GM12878 (cell line): ENCODE results near the gene DCBLD2. TPM values are rescaled to one million over a fixed set of nuclear protein-coding genes. Genes with fewer than 3 reads are reported as not detected.

Source experiments
- ATAC-seq: fragments of 200-7000 bp; cut with Tn5 transposase; 3 replicates; pipeline ENCODE4 v1.9.1; 2020; ENCODE audit warnings: mild to moderate bottlenecking, moderate library complexity
- BruUV-seq: library from RNA; stranded (reverse); fragments of 400-500 nt; replicated peaks from 2 replicates; lab custom pipeline; 2021; lab: Mats Ljungman, UMichigan
- CTCF ChIA-PET: fragments of 300-600 bp; sonication (Branson Sonifier 250); formaldehyde crosslinking; extraction: SDS; loops from one replicate; lab custom pipeline; 2021; ENCODE audit warnings: inconsistent platforms; lab: Yijun Ruan, JAX
- POLR2A ChIA-PET: fragments of 350-600 bp; formaldehyde crosslinking; extraction: SDS; loops from one replicate; lab custom pipeline; 2021; ENCODE audit warnings: inconsistent platforms; lab: Charles Lee
- RAD21 ChIA-PET: fragments of 300-600 bp; sonication (Branson Sonifier 250); formaldehyde crosslinking; loops from one replicate; lab custom pipeline; 2023; ENCODE audit warnings: antibody characterized with exemption; ENCODE audit not compliant: unreplicated experiment; lab: Charles Lee
- SMC1A ChIA-PET: fragments of 300-600 bp; sonication (Branson Sonifier 250); formaldehyde crosslinking; loops from one replicate; lab custom pipeline; 2023; ENCODE audit not compliant: unreplicated experiment, uncharacterized antibody; lab: Charles Lee
- DNase-seq: peaks from one replicate; pipeline ENCODE4 v3.0.0-alpha.2; 2011; ENCODE audit warnings: low read depth, low spot score
- FAIRE-seq: peaks from 3 replicates; lab custom pipeline; 2011; peaks lifted over from hg19 to GRCh38; lab: Jason Lieb, UNC
- H2AFZ ChIP-seq: 2 replicates; pipeline ENCODE4 v1.6.0; 2011; ENCODE audit warnings: low read depth, low read length, control low read depth; ENCODE audit not compliant: control insufficient read depth
- H3K27ac ChIP-seq: 2 replicates; pipeline ENCODE4 v1.5.1; 2011; ENCODE audit warnings: control low read depth; ENCODE audit not compliant: control insufficient read depth, insufficient read depth
- H3K27me3 ChIP-seq, 2 experiments: replicated peaks in 1 of 2; 2 replicates each; pipeline versions ENCODE4 v1.6.0 to v1.6.1; 2011; ENCODE audit warnings: low read length in 1 of 2; ENCODE audit not compliant: control insufficient read depth in 2 of 2, insufficient read depth in 2 of 2
- H3K36me3 ChIP-seq, 2 experiments: 2 replicates each; pipeline ENCODE4 v1.5.1; 2011; ENCODE audit warnings: low read length in 1 of 2; ENCODE audit not compliant: control insufficient read depth in 2 of 2, insufficient read depth in 2 of 2
- H3K4me1 ChIP-seq: 2 replicates; pipeline ENCODE4 v1.6.1; 2011; ENCODE audit warnings: mild to moderate bottlenecking, low read length, moderate library complexity, mixed read lengths; ENCODE audit not compliant: control insufficient read depth, insufficient read depth
- H3K4me2 ChIP-seq: 2 replicates; pipeline ENCODE4 v1.6.0; 2011; ENCODE audit warnings: control low read depth; ENCODE audit not compliant: control insufficient read depth, insufficient read depth
- H3K4me3 ChIP-seq: fragments of 200-600 bp; sonication (generic); 2 replicates; pipeline ENCODE4 v1.5.1; 2016
- H3K79me2 ChIP-seq: 2 replicates; pipeline ENCODE4 v1.6.0; 2011; ENCODE audit warnings: low read length; ENCODE audit not compliant: control insufficient read depth, insufficient read depth
- H3K9ac ChIP-seq: 2 replicates; pipeline ENCODE4 v1.8.0; 2011; ENCODE audit warnings: low read length, control low read depth, mixed read lengths; ENCODE audit not compliant: control insufficient read depth, insufficient read depth
- H3K9me3 ChIP-seq: replicated peaks from 3 replicates; pipeline ENCODE4 v1.5.1; 2011; ENCODE audit warnings: mild to moderate bottlenecking, low read length; ENCODE audit not compliant: control insufficient read depth, insufficient read depth
- H4K20me1 ChIP-seq: 2 replicates; pipeline ENCODE4 v1.6.0; 2011; ENCODE audit not compliant: control insufficient read depth, insufficient read depth
- BCL3 ChIP-seq: IDR thresholded peaks from 2 replicates; pipeline ENCODE4 v1.6.1; 2011; ENCODE audit warnings: borderline replicate concordance, low read depth, mild to moderate bottlenecking, moderate library complexity, low read length; ENCODE audit not compliant: insufficient read depth, poor library complexity, severe bottlenecking
- BRCA1 ChIP-seq: IDR thresholded peaks from 2 replicates; pipeline ENCODE4 v1.6.1; 2011; ENCODE audit warnings: low read depth, low read length, improper control_type of control experiment
- CHD2 ChIP-seq: IDR thresholded peaks from 2 replicates; pipeline ENCODE4 v1.6.1; 2011; ENCODE audit warnings: low read depth, low read length, improper control_type of control experiment, borderline replicate concordance
- CUX1 ChIP-seq: IDR thresholded peaks from 2 replicates; pipeline ENCODE4 v1.6.1; 2012; ENCODE audit warnings: improper control_type of control experiment, low read depth, low read length; ENCODE audit not compliant: insufficient replicate concordance
- EGR1 ChIP-seq, 2 experiments: IDR thresholded peaks; 1 replicate in 1 of 2; 2 replicates in 1 of 2; pipeline ENCODE4 v1.6.1; 2011 to 2012; ENCODE audit warnings: low read depth in 2 of 2, low read length in 2 of 2, borderline replicate concordance in 1 of 2, mild to moderate bottlenecking in 1 of 2, moderate library complexity in 1 of 2
- HDAC6 ChIP-seq: fragments of 200-600 bp; sonication (generic); IDR thresholded peaks from one replicate; pipeline ENCODE4 v1.8.0; 2017; ENCODE audit warnings: antibody characterized with exemption; ENCODE audit not compliant: unreplicated experiment
- MEF2B ChIP-seq: fragments of 450-650 bp; IDR thresholded peaks from 2 replicates; pipeline ENCODE4 v1.6.1; 2018; ENCODE audit warnings: mild to moderate bottlenecking, moderate library complexity; ENCODE audit not compliant: partially characterized antibody, poor library complexity, severe bottlenecking
- RBBP5 ChIP-seq: fragments of 200-600 bp; sonication (generic); conservative IDR thresholded peaks from 2 replicates; pipeline ENCODE4 v1.6.1; 2016
- WRNIP1 ChIP-seq: IDR thresholded peaks from 2 replicates; pipeline ENCODE4 v1.6.1; 2011; ENCODE audit warnings: low read depth, low read length, improper control_type of control experiment, borderline replicate concordance
- WGBS: methylation state at CpG from one replicate; pipeline ENCODE4 v1.1.6; 2016; ENCODE audit warnings: low lambda C conversion rate; ENCODE audit not compliant: insufficient replicate concordance, insufficient coverage; ENCODE audit errors: missing lambda C conversion rate; 5-methylcytosine and 5-hydroxymethylcytosine counted together
- in situ Hi-C: fragments of 300-500 bp; cut with MboI; formaldehyde crosslinking; loops from 9 replicates; pipeline ENCODE4 v1.14.3; 2018; ENCODE audit warnings: mixed read lengths
- intact Hi-C: fragments of 100-400 bp; cut with micrococcal nuclease; formaldehyde crosslinking; loops from one replicate; pipeline ENCODE4 v1.14.2; 2022; ENCODE audit not compliant: unreplicated experiment
- polyA plus RNA-seq, 11 experiments: library from polyadenylated mRNA; depleted of rRNA in 4 of 11; unstranded in 6 of 11; stranded (reverse) in 5 of 11; fragments of >200 nt; fragmentation: Nextera tagmentation in 4 of 11; fragmentation: Illumina TruSeq in 1 of 11; extraction: Ambion mirVana in 4 of 11; extraction: Trizol in 1 of 11; gene quantifications; 1 replicate in 1 of 11; 2 replicates in 10 of 11; pipeline versions ENCODE4 v1.2.1 to v1.2.3, GENCODE V29; 2011 to 2016; ENCODE audit warnings: inconsistent platforms in 2 of 11, missing spikeins in 2 of 11, low read depth in 1 of 11
- total RNA-seq, 4 experiments: library from RNA; depleted of rRNA in 3 of 4; stranded (reverse); fragments of >200 nt in 3 of 4; fragmentation: Illumina TruSeq in 1 of 4; extraction: Trizol in 1 of 4; gene quantifications; 2 replicates each; pipeline versions ENCODE4 v1.2.1 to v1.2.3, GENCODE V29; 2013 to 2021
- TF ChIP-seq, protein P1 (sequence below): fragments of 450-650 bp; conservative IDR thresholded peaks from 2 replicates; pipeline ENCODE4 v1.6.1; 2017; ENCODE audit warnings: mild to moderate bottlenecking, moderate library complexity

DCBLD2 gene
- total and polyA plus RNA-seq, 10 of the 15 experiments (the other 5 are each of a cell fraction or from before 2014, with no cell fraction given) = 1.6 to 5.9 (median 4.7) TPM

- DNase-seq (no peak), ATAC-seq (peak; percentile 62), FAIRE-seq (no peak)
- peak overlapping the region; percentile 96 for H3K4me2 ChIP-seq
- ChIA-PET RAD21 (interaction anchor here (0.8 to 1.1 kb wide), 3 partner anchors 84 to 259 kb away, joined by 3 to 5 read pairs (median 4); no protein-coding TSS in a partner anchor), CTCF (interaction anchor here (0.7 to 1.0 kb wide), 2 partner anchors 28 to 94 kb away, joined by 3 read pairs; no protein-coding TSS in a partner anchor), POLR2A (no interaction called here), SMC1A (interaction anchor here (1.2 to 1.6 kb wide), 3 partner anchors 10 to 299 kb away, joined by 5 to 7 read pairs (median 6); no protein-coding TSS in a partner anchor)
- intact Hi-C loops = loop anchor here (5.0 to 10.0 kb wide), 3 partner anchors 74 to 1136 kb away; partner anchors contain the start of gene ARL6
- peak overlapping the region; percentile 95 for H2AFZ ChIP-seq
- peak overlapping the region; percentile 81 for H3K4me3 ChIP-seq
- 1% methylated on average over 12 of the region's 26 CpGs for WGBS
- no peaks in the 10 kb centered on the region for H4K20me1 ChIP-seq
- H3K27ac ChIP-seq = no peak overlapping the region; the same call in none of the 2 replicates
- H3K27me3 ChIP-seq = no peaks in the 10 kb centered on the region
- no peaks in the 10 kb centered on the region; the same call in 1 of the 2 replicates for H3K79me2 ChIP-seq
- H3K9me3 ChIP-seq = no peaks in the 10 kb centered on the region
- BruUV-seq = no TSS peak
- TF ChIP-seq CHD2 (no peak), EGR1 (IDR thresholded peaks at IDR 0.05; ENCODE audit: borderline replicate concordance in 1 of 2, low read depth in 2 of 2, low read length in 2 of 2) (peak in 1 of 2 experiments; percentile 62; a peak in 1 of 3 replicates), HDAC6 (peak; percentile 9), BCL3 (no peak), WRNIP1 (no peak), CUX1 (no peak), BRCA1 (no peak), MEF2B (peak; percentile 62), RBBP5 (no peak)
- TF ChIP-seq, protein P1, sequence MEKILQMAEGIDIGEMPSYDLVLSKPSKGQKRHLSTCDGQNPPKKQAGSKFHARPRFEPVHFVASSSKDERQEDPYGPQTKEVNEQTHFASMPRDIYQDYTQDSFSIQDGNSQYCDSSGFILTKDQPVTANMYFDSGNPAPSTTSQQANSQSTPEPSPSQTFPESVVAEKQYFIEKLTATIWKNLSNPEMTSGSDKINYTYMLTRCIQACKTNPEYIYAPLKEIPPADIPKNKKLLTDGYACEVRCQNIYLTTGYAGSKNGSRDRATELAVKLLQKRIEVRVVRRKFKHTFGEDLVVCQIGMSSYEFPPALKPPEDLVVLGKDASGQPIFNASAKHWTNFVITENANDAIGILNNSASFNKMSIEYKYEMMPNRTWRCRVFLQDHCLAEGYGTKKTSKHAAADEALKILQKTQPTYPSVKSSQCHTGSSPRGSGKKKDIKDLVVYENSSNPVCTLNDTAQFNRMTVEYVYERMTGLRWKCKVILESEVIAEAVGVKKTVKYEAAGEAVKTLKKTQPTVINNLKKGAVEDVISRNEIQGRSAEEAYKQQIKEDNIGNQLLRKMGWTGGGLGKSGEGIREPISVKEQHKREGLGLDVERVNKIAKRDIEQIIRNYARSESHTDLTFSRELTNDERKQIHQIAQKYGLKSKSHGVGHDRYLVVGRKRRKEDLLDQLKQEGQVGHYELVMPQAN = 0 out of 2 replicates have a peak, but pooled peaks have one; percentile 51
- H3K4me1 ChIP-seq = no peaks in the 10 kb centered on the region
- in situ Hi-C loops = no loop called here
- H3K36me3 ChIP-seq = no peaks in the 10 kb centered on the region
- peak overlapping the region; percentile 79 for H3K9ac ChIP-seq
These were observed 440 bp downstream of the DCBLD2 start for GRCh38 chr3:98901119-98901391.
